Caco-2 (cell line): ENCODE measurements around the gene DAD1. TPM values are rescaled to one million over a fixed set of nuclear protein-coding genes. Genes with fewer than 3 reads are reported as not detected.

Source experiments
- BruUV-seq: library from RNA; stranded (reverse); fragments of 400-500 nt; replicated peaks from 2 replicates; lab custom pipeline; 2021; lab: Mats Ljungman, UMichigan
- CTCF ChIA-PET: fragments of 300-600 bp; sonication (Branson Sonifier 250); formaldehyde crosslinking; loops from one replicate; lab custom pipeline; 2022; ENCODE audit warnings: antibody characterized with exemption; lab: Charles Lee
- POLR2A ChIA-PET: fragments of 300-600 bp; sonication (Branson Sonifier 250); formaldehyde crosslinking; loops from one replicate; lab custom pipeline; 2022; ENCODE audit warnings: antibody characterized with exemption; lab: Charles Lee
- DNase-seq, 2 experiments: peaks; one replicate each; pipeline versions ENCODE4 v3.0.0 to v3.0.0-alpha.2; 2020 to 2022
- H3K27me3 ChIP-seq: replicated peaks from 2 replicates; pipeline ENCODE4 v1.6.0; 2011; ENCODE audit warnings: low read length; ENCODE audit not compliant: control insufficient read depth, insufficient read depth
- H3K36me3 ChIP-seq: 2 replicates; pipeline ENCODE4 v1.5.1; 2011; ENCODE audit warnings: low read length; ENCODE audit not compliant: control insufficient read depth, insufficient read depth
- H3K4me1 ChIP-seq: fragments of 250-450 bp; sonication (Bioruptor Pico); 2 replicates; pipeline ENCODE4 v1.5.1; 2020; ENCODE audit warnings: mild to moderate bottlenecking
- H3K4me3 ChIP-seq: 2 replicates; pipeline ENCODE4 v1.5.1; 2011; ENCODE audit warnings: low read depth, mild to moderate bottlenecking, control low read depth, low read length
- H3K9me3 ChIP-seq: fragments of 250-450 bp; sonication (Bioruptor Pico); 2 replicates; pipeline ENCODE4 v1.5.1; 2020; ENCODE audit warnings: mild to moderate bottlenecking, moderate library complexity
- H3K27ac Mint-ChIP-seq: one replicate; pipeline ENCODE4 v1.8.0; 2022; ENCODE audit warnings: mixed read lengths; ENCODE audit not compliant: unreplicated experiment
- H3K27me3 Mint-ChIP-seq: one replicate; pipeline ENCODE4 v1.8.0; 2022; ENCODE audit warnings: mixed read lengths; ENCODE audit not compliant: insufficient read depth, unreplicated experiment
- H3K36me3 Mint-ChIP-seq: one replicate; pipeline ENCODE4 v1.8.0; 2022; ENCODE audit warnings: mild to moderate bottlenecking, mixed read lengths; ENCODE audit not compliant: insufficient read depth, unreplicated experiment
- H3K4me1 Mint-ChIP-seq: one replicate; pipeline ENCODE4 v1.8.0; 2022; ENCODE audit warnings: low read depth, mixed read lengths; ENCODE audit not compliant: unreplicated experiment
- H3K4me3 Mint-ChIP-seq: one replicate; pipeline ENCODE4 v1.8.0; 2022; ENCODE audit warnings: mild to moderate bottlenecking, moderate library complexity, mixed read lengths; ENCODE audit not compliant: unreplicated experiment
- H3K9me3 Mint-ChIP-seq: one replicate; pipeline ENCODE4 v1.8.0; 2022; ENCODE audit warnings: mixed read lengths; ENCODE audit not compliant: unreplicated experiment
- intact Hi-C: fragments of 100-400 bp; cut with micrococcal nuclease; formaldehyde crosslinking; loops from one replicate; pipeline ENCODE4 v1.10.0; 2022; ENCODE audit not compliant: unreplicated experiment
- total RNA-seq: library from RNA; stranded (reverse); gene quantifications from 2 replicates; pipeline ENCODE4 v1.2.3, GENCODE V29; 2022
- TF ChIP-seq, protein P1 (sequence below), 2 experiments: fragments of 200-600 bp in 1 of 2; IDR thresholded peaks; 1 replicate in 1 of 2; 2 replicates in 1 of 2; pipeline versions ENCODE4 v1.5.1 to v1.8.0; 2011 to 2022; ENCODE audit warnings: antibody characterized with exemption in 1 of 2, control low read depth in 1 of 2, inconsistent platforms in 1 of 2, low read depth in 1 of 2, low read length in 1 of 2, mild to moderate bottlenecking in 1 of 2, moderate library complexity in 1 of 2; ENCODE audit not compliant: insufficient read depth in 1 of 2, severe bottlenecking in 1 of 2, unreplicated experiment in 1 of 2

DAD1 gene
- total RNA-seq, 1 experiment from 2014 or later = 160 TPM

GRCh38 chr14:22572562-22573058 lies 16.4 kb downstream of the DAD1 start:
- ChIA-PET POLR2A (interaction anchor here (0.6 to 1.6 kb wide), 4 partner anchors 11 to 250 kb away, joined by 3 to 10 read pairs (median 6); partner anchors contain the start of gene DAD1), CTCF (interaction anchor here (0.6 to 3.8 kb wide), 8 partner anchors 8 to 140 kb away, joined by 3 to 113 read pairs (median 6); partner anchors contain the start of gene DAD1)
- Histone ChIP-seq H3K9me3 (no peaks in the 10 kb centered on the region), H3K4me3 (no peak overlapping the region), H3K4me1 (peaks cover 38% of the 10 kb centered on the region), H3K36me3 (peaks cover 1% of the 10 kb centered on the region; the same call in 1 of the 2 replicates), H3K27me3 (no peaks in the 10 kb centered on the region)
- TF ChIP-seq, protein P1, sequence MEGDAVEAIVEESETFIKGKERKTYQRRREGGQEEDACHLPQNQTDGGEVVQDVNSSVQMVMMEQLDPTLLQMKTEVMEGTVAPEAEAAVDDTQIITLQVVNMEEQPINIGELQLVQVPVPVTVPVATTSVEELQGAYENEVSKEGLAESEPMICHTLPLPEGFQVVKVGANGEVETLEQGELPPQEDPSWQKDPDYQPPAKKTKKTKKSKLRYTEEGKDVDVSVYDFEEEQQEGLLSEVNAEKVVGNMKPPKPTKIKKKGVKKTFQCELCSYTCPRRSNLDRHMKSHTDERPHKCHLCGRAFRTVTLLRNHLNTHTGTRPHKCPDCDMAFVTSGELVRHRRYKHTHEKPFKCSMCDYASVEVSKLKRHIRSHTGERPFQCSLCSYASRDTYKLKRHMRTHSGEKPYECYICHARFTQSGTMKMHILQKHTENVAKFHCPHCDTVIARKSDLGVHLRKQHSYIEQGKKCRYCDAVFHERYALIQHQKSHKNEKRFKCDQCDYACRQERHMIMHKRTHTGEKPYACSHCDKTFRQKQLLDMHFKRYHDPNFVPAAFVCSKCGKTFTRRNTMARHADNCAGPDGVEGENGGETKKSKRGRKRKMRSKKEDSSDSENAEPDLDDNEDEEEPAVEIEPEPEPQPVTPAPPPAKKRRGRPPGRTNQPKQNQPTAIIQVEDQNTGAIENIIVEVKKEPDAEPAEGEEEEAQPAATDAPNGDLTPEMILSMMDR (IDR thresholded peaks at IDR 0.05; ENCODE audit: insufficient read depth in 1 of 2, low read depth in 1 of 2, low read length in 1 of 2, severe bottlenecking in 1 of 2, unreplicated experiment in 1 of 2) = no peak
- no peaks in the 10 kb centered on the region for H3K9me3 Mint-ChIP-seq
- DNase-seq = peak; percentile 52 to 53
- peak overlapping the region; percentile 33 for H3K4me3 Mint-ChIP-seq
- H3K4me1 Mint-ChIP-seq = peaks cover 40% of the 10 kb centered on the region
- intact Hi-C loops = loop anchor here (5.0 kb wide), 3 partner anchors 140 to 235 kb away; no protein-coding TSS in a partner anchor
- H3K36me3 Mint-ChIP-seq = peaks cover 74% of the 10 kb centered on the region
- no peaks in the 10 kb centered on the region for H3K27me3 Mint-ChIP-seq
- no TSS peak for BruUV-seq
- H3K27ac Mint-ChIP-seq = peak overlapping the region; percentile 77

DNA sequence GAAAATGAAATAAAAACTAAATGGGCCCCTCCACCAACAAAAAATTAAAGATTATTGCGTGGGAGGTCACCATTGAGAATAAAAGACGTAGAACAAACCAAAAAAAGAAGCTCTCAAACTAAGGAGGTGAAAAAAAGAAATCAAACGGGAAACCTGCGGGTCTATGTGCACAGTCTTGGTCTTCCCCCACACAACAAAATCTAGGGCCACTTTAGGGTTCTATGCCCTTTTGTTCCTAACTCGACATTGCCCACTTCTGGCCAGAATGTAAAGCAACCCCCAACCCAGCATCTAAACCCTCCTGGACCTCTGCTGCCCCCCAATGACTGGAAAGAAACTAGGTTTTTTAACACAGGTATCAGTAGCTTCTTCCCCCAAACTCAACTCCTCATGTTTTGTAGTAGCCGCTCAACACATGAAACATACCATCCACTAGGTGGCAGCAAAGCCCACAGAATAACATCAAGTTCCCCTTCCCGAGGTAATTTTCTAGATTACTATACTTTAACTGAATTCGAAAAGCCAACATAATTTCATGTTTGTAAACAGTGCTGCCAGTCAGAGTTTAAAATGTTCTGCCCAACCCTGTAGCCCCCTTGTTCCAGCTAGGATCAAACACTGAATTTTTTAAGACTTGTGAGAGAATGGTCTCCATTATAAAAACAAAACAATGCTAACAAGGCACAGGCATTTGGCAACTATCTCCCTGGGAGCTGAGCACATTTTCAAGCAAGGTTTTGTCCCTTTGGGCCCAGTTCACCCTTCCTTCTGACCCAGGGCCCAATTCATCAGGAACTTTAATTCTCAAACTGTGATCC lies 18.7 kb downstream of the DAD1 start:
- no TSS peak for BruUV-seq
- H3K4me1 ChIP-seq = peaks cover 56% of the 10 kb centered on the region
- H3K9me3 ChIP-seq = no peaks in the 10 kb centered on the region
- peak overlapping the region; percentile 29 for H3K27ac Mint-ChIP-seq
- H3K4me1 Mint-ChIP-seq = peaks cover 40% of the 10 kb centered on the region
- intact Hi-C loops = loop anchor here (1.0 to 5.0 kb wide), 11 partner anchors 9 to 330 kb away; partner anchors contain the start of genes ABHD4, OR6J1 and OXA1L
- ChIA-PET CTCF (interaction anchor here (0.6 to 3.8 kb wide), 47 partner anchors 10 to 437 kb away, joined by 3 to 113 read pairs (median 5); partner anchors contain the start of genes DAD1, HAUS4, LRP10 and OR6J1), POLR2A (interaction anchor here (0.6 to 1.4 kb wide), 6 partner anchors 9 to 255 kb away, joined by 3 to 6 read pairs (median 4); partner anchors contain the start of genes DAD1 and OR6J1)
- H3K27me3 Mint-ChIP-seq = no peaks in the 10 kb centered on the region
- H3K36me3 Mint-ChIP-seq = peaks cover 76% of the 10 kb centered on the region
- peak; percentile 89 to 92 for DNase-seq
- TF ChIP-seq, protein P1 (IDR thresholded peaks at IDR 0.05; ENCODE audit: insufficient read depth in 1 of 2, low read depth in 1 of 2, low read length in 1 of 2, severe bottlenecking in 1 of 2, unreplicated experiment in 1 of 2) = peak; percentile 88 to 93
- no peak overlapping the region for H3K4me3 Mint-ChIP-seq
- no peak overlapping the region for H3K4me3 ChIP-seq
- H3K9me3 Mint-ChIP-seq = no peaks in the 10 kb centered on the region
- no peaks in the 10 kb centered on the region for H3K27me3 ChIP-seq
- H3K36me3 ChIP-seq = peaks cover 1% of the 10 kb centered on the region; the same call in 1 of the 2 replicates

GRCh38 chr14:22569737-22570131 lies 19.3 kb downstream of the DAD1 start:
- peaks cover 1% of the 10 kb centered on the region; the same call in 1 of the 2 replicates for H3K36me3 ChIP-seq
- BruUV-seq = no TSS peak
- peak overlapping the region; percentile 51 for H3K27ac Mint-ChIP-seq
- no peak overlapping the region for H3K4me3 Mint-ChIP-seq
- no peaks in the 10 kb centered on the region for H3K9me3 ChIP-seq
- ChIA-PET CTCF (interaction anchor here (0.6 to 3.8 kb wide), 44 partner anchors 9 to 437 kb away, joined by 3 to 113 read pairs (median 5); partner anchors contain the start of genes DAD1, HAUS4, LRP10 and OR6J1), POLR2A (interaction anchor here (0.5 to 1.4 kb wide), 6 partner anchors 8 to 256 kb away, joined by 3 to 6 read pairs (median 4); partner anchors contain the start of gene DAD1)
- H3K27me3 Mint-ChIP-seq = no peaks in the 10 kb centered on the region
- H3K9me3 Mint-ChIP-seq = no peaks in the 10 kb centered on the region
- no peak for DNase-seq
- peaks cover 78% of the 10 kb centered on the region for H3K36me3 Mint-ChIP-seq
- H3K4me1 Mint-ChIP-seq = peaks cover 45% of the 10 kb centered on the region
- peaks cover 61% of the 10 kb centered on the region for H3K4me1 ChIP-seq
- H3K27me3 ChIP-seq = no peaks in the 10 kb centered on the region
- no peak overlapping the region for H3K4me3 ChIP-seq
- intact Hi-C loops = loop anchor here (1.0 to 5.0 kb wide), 11 partner anchors 8 to 331 kb away; partner anchors contain the start of genes ABHD4, OR6J1 and OXA1L
- TF ChIP-seq, protein P1 (IDR thresholded peaks at IDR 0.05; ENCODE audit: insufficient read depth in 1 of 2, low read depth in 1 of 2, low read length in 1 of 2, severe bottlenecking in 1 of 2, unreplicated experiment in 1 of 2) = no peak
